SKM-1 treated with dmso at 0.1 percent for 144 hours (cell line): Measurements from ENCODE around the gene HSF2BP.
"Not testable (repeated sequence)": the region's sequence is repeated elsewhere in the genome, so short reads cannot be mapped to it uniquely, and the experiment has no call there.

Experiments used
- DNase-seq: peaks from one replicate; lab custom pipeline; 2025; ENCODE audit not compliant: unreplicated experiment; lab: John Stamatoyannopoulos, UW

Gene HSF2BP

GRCh38 chr21:43522495-43523131 is 136.7 kb downstream of the HSF2BP start:
- DNase-seq, result not testable (repeated sequence)

GRCh38 chr21:43517701-43518100 is 141.6 kb downstream of the HSF2BP start:
- not testable (repeated sequence) for DNase-seq

GRCh38 chr21:43516860-43517627 is 142.2 kb downstream of the HSF2BP start:
- DNase-seq, result not testable (repeated sequence)

GRCh38 chr21:43516295-43516847 is 142.9 kb downstream of the HSF2BP start:
- DNase-seq, result not testable (repeated sequence)

- DNase-seq, result not testable (repeated sequence)
Measured at GRCh38 chr21:43514834-43515233, 144.5 kb downstream of the HSF2BP start.

- DNase-seq, result not testable (repeated sequence)
Measured at GRCh38 chr21:43513023-43513422, 146.3 kb downstream of the HSF2BP start.

GRCh38 chr21:43511209-43511608 is 148.1 kb downstream of the HSF2BP start:
- not testable (repeated sequence) for DNase-seq

GRCh38 chr21:43510669-43511068 is 148.6 kb downstream of the HSF2BP start:
- DNase-seq, result not testable (repeated sequence)

- DNase-seq, result not testable (repeated sequence)
Measured at GRCh38 chr21:43503892-43504291, 155.4 kb downstream of the HSF2BP start.

GRCh38 chr21:43503075-43503750 is 156.1 kb downstream of the HSF2BP start:
- DNase-seq, result not testable (repeated sequence)

- not testable (repeated sequence) for DNase-seq
Measured at GRCh38 chr21:43502407-43503071, 156.7 kb downstream of the HSF2BP start.

- DNase-seq, result not testable (repeated sequence)
Measured at GRCh38 chr21:43498924-43499323, 160.4 kb downstream of the HSF2BP start.

- DNase-seq, result not testable (repeated sequence)
Measured at GRCh38 chr21:43498065-43498464, 161.2 kb downstream of the HSF2BP start.

GRCh38 chr21:43494279-43495012 is 164.8 kb downstream of the HSF2BP start:
- not testable (repeated sequence) for DNase-seq

- DNase-seq, result not testable (repeated sequence)
Measured at GRCh38 chr21:43493471-43493870, 165.8 kb downstream of the HSF2BP start.

GRCh38 chr21:43488235-43488634 is 171.1 kb downstream of the HSF2BP start:
- not testable (repeated sequence) for DNase-seq

GRCh38 chr21:43486051-43486450 is 173.2 kb downstream of the HSF2BP start:
- not testable (repeated sequence) for DNase-seq

GRCh38 chr21:43485016-43485415 is 174.3 kb downstream of the HSF2BP start:
- not testable (repeated sequence) for DNase-seq

GRCh38 chr21:43479197-43479596 is 180.1 kb downstream of the HSF2BP start:
- not testable (repeated sequence) for DNase-seq
